HG03060 (cell line): ENCODE measurements around the gene DPP8.
"Not testable (repeated sequence)": the region's sequence is repeated elsewhere in the genome, so short reads cannot be mapped to it uniquely, and the experiment has no call there.

Experiments used
- ATAC-seq: cut with Tn5 transposase; IDR thresholded peaks from one replicate; pipeline ENCODE4 v1.9.1; 2021; ENCODE audit warnings: low read depth, moderate number of reproducible peaks; ENCODE audit not compliant: unreplicated experiment

DPP8 gene

DNA sequence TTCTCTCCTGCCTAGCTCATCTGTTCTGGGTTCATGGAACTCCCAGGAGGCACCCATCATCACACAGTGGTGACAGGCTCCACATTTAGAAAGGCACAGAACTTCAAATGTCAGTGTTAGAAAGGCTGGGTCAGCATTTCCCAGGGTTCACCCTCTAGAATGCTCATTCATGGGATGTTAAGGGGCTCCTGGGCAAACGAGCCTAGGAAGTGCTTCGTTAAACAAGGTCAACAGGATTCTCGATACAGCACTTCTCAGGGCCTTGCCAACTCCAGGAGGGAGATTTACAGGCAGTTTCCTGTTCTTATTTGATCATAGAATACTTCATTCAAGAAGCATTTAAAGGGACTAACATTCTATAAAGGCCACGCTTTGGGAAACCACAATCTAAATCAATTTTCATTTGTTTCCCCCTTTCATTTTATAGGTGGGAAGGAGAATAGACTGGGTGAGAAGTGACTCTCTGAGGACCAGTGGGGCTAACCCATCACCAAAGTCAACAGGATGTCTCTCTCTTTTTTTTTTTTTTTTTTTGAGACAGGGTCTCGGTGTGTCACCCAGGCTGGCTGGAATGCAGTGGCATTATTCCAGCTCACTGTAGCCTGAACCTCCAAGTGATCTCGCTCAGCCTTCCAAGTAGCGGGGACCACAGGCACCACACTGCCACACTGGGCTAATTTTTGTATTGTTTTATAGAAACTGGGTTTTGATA lies 109.0 kb downstream of the DPP8 start:
- ATAC-seq = no peak

DNA sequence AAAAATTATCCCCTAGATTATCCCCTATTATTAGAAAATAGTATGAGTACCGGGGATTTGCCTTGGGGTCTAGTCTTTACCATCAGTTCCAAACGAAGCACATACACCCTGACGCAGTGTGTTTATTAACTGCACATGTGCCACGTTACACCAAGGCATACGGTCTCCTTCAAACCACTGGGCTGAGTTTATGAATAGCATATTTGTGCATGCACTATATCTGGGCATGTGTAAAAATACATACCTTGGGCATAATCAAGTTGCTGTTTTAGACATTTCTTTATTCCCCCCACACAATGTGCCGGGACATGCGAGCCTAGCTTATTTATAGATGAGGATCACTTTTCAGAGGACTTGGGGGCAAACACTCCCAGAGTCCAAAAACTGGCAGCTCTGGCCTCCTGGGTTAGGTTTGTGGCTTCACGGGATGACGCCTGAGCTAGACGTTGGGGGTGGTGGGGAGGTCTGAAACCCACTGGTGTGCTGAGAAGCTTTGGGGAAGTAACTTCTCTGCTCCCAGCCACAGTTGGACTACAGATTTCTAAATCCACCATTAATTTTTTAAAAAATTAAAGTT lies 111.0 kb downstream of the DPP8 start:
- ATAC-seq = no peak

DNA sequence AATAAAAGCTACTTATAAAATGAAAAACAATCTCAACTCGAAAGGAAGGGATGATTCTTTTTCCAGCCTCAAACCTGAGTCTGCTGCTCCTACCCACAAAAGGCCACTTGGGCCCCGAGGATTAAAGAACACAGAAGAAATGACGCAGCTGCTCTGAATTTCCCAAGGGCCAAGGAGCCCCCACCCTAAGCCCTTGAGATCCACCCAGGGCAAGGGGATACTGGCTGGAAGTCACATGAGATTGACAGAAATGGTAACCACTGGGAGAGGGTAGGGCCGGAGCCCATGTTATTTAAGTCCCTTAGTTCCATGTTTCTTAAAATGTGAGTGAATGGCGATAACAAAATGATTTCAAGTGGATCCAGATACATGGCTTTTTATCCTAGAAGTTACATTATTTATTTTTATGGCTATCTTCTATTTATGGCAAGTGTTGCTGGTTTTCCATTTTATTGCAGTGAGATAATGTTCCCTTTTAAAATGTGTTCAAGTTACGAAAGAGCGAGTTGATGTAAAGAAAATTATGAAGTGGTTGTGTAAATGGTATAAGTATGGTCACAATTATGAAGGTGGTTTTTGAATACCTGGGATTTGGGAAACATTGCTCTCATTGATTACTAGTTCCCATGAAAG lies 111.6 kb downstream of the DPP8 start:
- no peak for ATAC-seq

DNA sequence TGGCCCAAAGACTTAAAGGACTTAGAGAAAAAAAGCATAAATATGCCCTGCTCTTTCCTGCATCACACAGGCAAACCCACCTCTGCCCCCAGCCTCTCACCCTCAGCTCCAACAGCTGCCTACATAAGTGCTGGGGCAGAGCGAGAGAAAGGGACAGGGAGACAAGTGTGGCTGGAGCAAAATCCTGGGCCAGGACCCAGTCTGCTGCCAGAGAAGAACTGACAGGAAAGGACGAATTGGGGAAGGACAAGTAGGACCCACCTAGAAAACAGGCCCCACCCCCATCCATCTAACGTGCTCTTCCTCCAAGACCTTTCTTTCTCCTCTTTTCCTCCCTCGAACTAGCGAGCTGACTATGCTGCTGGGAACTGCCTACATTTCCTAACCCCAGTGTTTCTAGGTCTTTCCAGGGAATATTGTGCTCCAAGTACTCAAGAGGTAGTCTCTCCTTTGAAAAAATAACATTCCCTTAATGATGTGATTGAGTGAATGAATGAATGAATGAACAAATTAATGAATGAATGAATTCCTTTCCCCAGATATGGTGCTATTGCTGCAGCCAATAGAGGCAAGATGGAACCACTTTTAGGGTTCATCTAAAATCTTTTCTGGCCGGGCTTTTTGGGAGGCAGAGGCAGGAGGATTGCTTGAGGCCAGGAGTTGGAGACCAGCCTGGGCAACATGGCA lies 113.2 kb downstream of the DPP8 start:
- no peak for ATAC-seq

DNA sequence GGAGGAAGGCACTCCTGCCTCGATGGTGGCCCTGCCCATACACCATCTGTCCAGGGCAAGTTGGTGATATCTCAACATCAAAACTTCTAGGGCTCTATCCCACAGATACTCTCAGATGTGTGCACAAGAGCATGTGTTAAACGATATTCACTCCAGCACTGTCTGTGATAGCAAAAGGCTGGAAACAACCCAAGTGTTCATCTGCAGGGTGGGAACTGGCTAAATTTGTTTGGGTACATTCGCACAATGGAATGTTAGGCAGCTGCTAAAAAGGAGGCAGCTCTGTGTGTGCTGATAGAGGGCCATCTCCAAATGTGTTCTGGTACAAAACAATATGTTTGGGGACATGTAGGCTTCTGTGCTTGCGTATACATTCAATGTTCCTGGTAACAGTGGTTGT lies 114.5 kb downstream of the DPP8 start:
- ATAC-seq = no peak

DNA sequence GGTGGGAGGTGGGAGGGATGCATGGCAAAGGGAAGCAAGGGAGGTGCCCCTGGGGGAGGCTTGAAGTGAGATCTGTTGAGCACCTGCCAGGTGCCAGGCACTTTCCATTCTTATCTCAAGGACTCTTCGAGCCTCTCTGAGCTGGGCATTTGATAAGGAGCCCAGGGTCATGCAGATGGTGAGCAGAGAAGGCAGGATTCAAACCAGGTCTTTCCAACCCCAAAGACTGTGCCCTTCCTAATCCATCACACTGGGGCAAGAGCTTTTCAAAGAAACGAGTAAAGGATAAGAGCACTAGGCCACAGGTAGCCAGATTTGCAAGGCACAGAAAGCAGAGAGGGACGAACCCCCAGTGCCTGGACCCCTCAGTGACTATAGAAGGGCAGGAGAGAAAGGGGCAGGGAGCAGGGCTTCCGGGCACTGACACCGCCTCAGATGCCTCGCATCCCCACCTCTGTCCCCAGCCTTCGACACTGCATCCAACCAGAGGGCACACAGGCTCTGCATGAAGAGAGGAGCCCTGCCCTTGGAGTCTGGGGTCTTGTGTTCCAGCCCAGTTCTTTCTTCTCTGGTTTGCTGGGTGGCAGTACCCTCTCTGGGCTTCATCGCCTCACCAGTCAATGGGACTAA lies 115.8 kb downstream of the DPP8 start:
- ATAC-seq = no peak

DNA sequence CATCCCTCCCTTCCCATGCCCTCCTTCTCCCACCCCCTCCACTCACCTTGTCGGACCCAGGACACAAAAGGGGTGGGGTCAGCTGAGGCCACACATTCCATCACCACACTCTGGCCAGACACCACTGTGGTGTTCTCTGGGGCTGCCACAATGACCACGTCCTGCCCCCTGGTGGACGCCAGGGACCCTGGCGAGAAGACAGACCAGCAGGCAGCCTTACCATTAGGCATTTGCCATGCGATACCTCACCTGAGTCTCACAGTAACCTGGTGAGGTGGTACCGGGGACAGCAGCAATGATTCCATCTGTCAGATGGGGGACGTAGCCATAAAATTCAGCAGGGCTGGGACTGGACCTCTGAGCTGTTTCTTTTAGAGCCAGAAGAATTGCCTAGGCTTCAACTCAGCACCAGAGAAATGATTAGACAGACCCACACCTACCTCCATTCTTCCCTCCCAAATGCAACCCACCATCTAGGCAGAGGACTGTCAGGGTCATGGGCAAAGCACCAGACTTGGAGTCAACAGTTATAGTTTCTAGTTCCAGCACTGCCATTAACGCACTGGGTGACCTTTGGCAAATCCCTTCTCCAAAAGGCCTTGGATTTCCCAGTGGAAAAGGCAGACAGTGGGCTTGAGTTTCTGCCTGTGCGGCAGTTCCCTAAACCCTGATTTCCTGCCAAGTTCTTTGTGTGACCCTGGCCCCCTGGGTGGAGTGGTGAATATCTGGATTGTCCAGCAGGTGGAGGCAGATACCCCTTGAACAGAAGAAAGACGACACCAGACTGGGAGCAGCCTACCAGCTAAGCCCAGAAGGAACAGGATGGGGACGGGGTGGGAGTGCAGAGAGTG lies 116.5 kb downstream of the DPP8 start:
- no peak for ATAC-seq

DNA sequence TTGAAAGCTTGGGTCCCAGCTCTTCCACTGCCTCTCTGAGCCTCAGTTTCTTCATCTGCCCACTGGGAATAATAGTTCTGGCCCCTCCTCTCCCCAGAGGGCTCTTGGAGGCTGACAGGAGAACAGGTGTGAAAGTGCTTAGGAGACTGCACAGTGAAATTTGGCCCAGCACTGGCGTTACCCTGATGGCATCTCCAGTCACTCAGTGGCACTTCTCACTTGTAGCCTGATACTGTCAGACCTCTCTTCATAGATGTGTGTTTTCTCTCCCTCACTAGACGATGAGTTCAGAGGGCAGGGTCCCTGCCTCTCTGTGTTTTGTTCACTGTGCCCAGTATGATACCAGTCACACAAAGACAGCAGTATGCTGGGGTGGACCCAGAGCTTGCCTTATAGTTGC lies 117.5 kb downstream of the DPP8 start:
- ATAC-seq = no peak

DNA sequence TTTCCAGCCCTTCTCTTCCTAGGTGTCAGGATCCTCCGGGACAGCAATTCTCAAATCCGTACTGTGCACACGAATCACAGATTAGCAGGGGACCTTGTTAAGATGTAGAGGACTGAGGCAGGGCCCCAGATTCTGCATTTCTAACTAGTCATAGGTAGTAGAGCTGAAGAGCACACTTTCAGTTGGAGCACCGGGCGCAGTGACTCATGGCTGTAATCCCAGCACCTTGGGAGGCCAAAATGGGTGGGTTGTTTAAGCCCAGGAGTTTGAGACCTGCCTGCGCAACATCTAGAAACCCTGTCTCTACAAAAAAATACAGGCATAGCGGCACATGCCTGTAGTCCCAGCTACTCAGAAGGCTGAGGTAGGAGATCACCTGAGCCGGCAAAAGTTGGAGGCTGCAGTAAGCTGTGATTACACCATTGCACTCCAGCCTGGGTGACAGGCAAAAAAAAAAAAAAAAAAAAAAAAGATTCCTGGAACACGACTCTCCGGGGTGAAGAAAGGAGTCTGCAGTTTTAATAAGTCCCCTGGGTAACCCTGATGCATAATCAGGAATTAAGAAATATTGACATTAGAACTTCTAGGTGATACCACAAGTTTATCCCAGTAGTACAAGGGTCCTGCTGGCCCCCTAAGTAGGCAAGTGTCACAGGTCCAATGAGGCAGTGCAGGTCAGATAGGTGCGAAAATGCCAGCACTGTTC lies 118.3 kb downstream of the DPP8 start:
- ATAC-seq = no peak

DNA sequence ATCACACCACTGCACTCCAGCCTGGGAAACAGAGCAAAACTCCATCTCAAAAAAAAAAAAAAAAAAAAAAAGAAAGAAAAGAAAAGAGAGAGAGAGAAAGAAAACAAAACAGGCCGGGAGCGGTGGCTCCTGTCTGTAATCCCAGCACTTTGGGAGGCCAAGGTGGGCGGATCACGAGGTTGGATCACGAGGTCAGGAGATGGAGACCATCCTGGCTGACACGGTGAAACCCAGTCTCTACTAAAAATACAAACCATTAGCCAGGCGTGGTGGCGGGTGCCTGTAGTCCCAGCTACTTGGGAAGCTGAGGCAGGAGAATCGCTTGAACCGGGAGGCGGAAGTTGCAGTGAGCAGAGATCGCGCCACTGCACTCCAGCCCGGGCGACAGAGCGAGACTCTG lies 119.0 kb downstream of the DPP8 start:
- ATAC-seq = not testable (repeated sequence)

DNA sequence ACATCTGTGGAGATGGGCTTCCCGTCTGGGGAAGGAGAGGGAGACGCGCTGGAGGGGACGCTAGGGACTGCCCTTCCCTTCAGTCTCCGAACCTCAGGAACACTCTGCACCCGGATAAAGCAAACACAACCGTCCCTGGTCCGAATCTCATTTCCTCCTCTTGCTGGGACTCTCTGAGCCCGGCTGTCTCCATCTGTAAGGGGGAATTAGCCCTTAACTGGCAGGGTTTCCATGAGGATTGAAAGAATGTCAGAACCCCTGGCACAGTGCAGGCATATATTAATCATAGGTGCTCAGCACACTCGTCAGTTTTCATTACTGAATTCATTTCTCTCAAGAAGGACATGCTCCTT lies 120.5 kb downstream of the DPP8 start:
- no peak for ATAC-seq

DNA sequence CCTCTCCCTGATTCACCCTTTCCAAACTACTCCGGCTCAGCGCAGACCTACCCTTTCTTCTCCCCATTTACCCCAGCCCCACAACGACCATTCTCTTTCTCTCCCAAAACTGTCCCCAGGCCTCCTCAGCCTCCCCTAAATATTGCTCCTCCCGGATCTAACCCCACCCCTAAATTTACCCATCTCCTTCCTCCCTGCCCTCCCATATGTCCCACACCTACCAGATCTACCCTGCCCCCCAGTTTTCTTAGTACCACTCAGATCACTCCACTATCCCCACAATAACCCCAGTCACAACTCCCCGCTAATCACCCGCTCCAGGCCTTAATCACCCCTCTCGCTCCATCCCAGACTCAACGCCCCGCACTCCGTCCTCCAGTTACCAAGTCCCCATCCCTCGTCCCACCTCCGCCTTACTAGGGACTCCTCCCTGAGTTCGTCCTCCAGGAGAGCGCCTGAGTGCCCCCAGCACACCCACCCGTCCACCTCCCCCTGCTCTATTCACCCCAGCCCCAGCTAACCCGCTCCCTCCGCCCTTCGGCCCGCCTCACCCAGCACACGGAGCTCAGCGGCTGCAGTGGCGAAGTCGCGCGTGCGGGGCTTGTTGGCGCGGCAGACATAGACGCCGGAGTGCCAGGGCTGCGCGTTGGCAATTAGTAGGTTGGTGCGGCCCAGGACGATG lies 121.1 kb downstream of the DPP8 start:
- ATAC-seq = no peak

DNA sequence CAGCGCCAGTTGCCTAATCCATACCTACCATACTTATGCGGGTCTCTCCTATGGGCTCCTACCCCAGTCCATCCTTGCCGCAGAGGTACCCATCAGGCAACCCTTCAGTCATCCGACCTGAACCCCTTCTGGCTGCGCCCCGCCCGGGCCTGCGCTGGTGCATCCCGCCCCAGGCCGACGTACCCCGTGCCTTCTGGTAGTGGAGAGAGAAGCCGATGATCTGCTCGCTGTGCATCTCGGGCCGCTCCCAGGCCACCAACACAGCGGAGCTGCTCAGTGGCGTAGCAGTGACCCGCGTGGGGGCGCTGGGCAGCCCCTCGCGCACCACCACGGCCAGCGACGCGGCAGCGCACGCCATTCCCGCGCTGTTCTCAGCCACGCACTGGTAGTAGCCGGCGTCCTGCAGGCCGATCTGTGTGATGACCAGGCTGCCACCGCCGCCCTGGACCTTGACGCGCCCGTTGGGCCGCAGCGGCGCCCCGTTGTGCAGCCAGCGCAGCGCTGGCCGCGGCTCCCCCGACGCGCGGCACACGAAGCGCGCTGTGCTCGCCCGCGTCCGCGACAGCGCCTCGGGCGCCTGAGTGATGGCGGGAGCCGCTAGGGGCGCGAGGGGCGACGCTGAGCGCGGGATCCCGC lies 121.8 kb downstream of the DPP8 start:
- ATAC-seq = no peak

DNA sequence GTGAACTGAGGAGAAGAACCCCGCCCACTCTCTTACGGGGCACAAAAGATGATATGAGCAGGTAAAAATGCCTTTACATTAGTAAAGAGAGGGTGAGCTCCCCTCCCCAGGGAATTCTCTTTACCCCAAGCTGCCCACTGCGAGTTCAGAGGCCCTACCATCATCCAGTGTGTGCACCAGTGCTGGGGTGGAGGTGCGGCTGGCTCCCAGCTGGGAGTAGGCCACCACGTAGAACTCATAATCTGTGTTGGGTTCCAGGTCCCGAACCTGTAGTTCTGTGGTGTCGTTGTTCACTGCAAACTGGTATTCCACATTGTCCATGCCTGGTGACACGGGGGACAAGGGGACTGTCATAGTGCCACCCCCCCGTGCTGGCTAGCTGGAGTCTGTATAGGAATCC lies 122.6 kb downstream of the DPP8 start:
- ATAC-seq = no peak

DNA sequence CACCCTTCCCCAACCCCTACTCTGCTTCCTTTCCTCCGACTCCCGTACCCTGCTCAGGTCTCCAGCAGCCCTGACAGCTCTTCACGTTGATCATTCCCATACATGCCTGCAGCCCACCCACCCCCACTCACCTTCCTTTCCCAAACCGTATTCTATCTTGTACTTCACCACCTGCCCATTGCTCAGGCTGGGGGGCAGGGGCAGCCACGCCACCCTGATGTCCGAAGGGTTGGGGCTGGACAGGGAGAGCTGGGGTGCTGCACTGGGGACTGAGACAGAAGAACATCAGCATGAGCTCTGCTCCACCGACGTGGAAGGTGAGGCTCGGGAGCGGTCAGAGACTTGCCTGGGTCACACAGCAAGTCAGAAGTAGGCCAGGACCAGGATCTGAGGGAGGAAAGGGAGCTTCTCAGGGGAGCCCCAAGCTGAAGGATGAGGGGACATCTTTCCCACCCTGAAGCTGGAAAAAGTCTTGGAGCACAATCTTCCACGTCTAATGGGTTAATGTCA lies 123.2 kb downstream of the DPP8 start:
- no peak for ATAC-seq

DNA sequence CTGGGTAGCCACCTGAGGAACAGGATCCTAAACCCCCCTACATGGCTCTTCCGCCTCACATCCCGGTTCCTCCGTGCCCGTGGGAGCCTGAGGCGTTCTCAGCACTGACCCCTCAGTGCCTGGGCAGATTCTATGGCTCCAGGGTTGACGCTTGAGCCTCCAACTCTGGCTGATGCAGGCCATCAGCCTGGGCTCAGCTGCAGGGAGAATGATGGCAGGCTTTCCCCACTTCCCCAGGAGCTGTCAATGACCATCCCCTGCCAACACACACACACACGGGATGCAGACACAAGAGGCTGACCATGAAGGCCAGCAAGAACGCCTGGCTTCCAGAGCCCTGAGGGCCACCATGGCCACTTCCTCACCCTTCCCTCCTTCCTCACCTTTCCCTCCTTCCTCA lies 123.9 kb downstream of the DPP8 start:
- ATAC-seq = no peak

DNA sequence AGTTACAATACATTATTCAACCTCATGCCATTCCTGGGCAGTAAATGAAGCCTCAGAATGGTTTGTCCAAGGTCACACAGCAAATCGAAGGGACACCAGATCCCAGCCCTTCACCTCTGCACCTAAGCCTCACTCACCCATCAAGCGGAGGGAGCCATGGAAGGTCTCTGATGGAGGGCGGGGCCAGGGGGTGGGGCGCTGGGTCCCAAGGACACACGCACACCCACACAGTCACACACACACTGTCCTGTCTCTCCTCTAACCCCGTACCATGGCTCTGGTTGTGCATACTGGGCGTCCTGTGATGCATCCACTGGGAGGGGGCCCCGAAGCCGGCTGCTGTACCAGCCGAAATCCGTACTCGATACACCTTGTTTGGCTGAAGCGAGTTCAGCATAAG lies 124.4 kb downstream of the DPP8 start:
- no peak for ATAC-seq
